Duodenal mucosa (tissue), 2 donors: ENCODE data around the gene PIK3CB.

Experiments used
- H3K27ac ChIP-seq: one replicate; pipeline ENCODE4 v1.7.0; 2013; ENCODE audit warnings: low read depth, low read length
- H3K27me3 ChIP-seq, 2 donors: one replicate each; pipeline ENCODE4 v1.7.0; 2013; ENCODE audit warnings: low read length in 2 of 2, control low read depth in 1 of 2; ENCODE audit not compliant: insufficient read depth in 2 of 2, control insufficient read depth in 1 of 2
- H3K36me3 ChIP-seq, 2 donors: one replicate each; pipeline ENCODE4 v1.7.0; 2013; ENCODE audit warnings: low read length in 2 of 2, control low read depth in 1 of 2; ENCODE audit not compliant: insufficient read depth in 2 of 2, control insufficient read depth in 1 of 2
- H3K4me1 ChIP-seq, 2 donors: one replicate each; pipeline ENCODE4 v1.7.0; 2013; ENCODE audit warnings: low read length in 2 of 2, control low read depth in 1 of 2; ENCODE audit not compliant: insufficient read depth in 2 of 2, control insufficient read depth in 1 of 2
- H3K4me3 ChIP-seq, 2 donors: one replicate each; pipeline ENCODE4 v1.7.0; 2013; ENCODE audit warnings: low read length in 2 of 2, low read depth in 1 of 2
- H3K9ac ChIP-seq, 2 donors: one replicate each; pipeline ENCODE4 v1.7.0; 2013; ENCODE audit warnings: low read length in 2 of 2, low read depth in 1 of 2
- H3K9me3 ChIP-seq, 2 donors: one replicate each; pipeline ENCODE4 v1.7.0; 2013; ENCODE audit warnings: low read length in 2 of 2, control low read depth in 1 of 2; ENCODE audit not compliant: control insufficient read depth in 1 of 2

PIK3CB gene

DNA sequence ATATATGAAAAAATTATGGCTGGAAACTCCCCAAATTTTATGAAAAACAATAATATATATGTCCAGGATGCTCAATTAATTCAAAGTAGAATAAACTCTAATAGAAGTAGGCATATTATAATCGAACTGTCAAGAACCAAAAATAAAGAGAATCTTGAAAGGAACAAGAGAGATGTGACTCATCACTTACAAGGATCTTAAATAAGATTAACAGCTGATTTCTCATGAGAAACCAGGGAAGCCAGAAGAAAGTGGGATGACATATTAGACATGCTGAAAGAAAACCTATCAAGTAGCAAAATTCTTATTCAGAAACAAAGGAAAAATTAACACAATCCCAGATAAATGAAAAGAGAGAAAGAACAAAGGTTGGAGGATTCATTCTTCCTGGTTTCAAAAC, 159.3 kb downstream of the PIK3CB start:
- peaks cover 5 to 12% of the 10 kb centered on the region in 2 donors for H3K36me3 ChIP-seq
- H3K9me3 ChIP-seq, result peaks cover 0 to 13% of the 10 kb centered on the region in 2 donors
- H3K4me3 ChIP-seq, result no peak overlapping the region
- no peak overlapping the region for H3K9ac ChIP-seq
- peaks cover 13 to 24% of the 10 kb centered on the region in 2 donors for H3K4me1 ChIP-seq
- H3K27ac ChIP-seq, result no peak overlapping the region
- no peaks in the 10 kb centered on the region for H3K27me3 ChIP-seq

DNA sequence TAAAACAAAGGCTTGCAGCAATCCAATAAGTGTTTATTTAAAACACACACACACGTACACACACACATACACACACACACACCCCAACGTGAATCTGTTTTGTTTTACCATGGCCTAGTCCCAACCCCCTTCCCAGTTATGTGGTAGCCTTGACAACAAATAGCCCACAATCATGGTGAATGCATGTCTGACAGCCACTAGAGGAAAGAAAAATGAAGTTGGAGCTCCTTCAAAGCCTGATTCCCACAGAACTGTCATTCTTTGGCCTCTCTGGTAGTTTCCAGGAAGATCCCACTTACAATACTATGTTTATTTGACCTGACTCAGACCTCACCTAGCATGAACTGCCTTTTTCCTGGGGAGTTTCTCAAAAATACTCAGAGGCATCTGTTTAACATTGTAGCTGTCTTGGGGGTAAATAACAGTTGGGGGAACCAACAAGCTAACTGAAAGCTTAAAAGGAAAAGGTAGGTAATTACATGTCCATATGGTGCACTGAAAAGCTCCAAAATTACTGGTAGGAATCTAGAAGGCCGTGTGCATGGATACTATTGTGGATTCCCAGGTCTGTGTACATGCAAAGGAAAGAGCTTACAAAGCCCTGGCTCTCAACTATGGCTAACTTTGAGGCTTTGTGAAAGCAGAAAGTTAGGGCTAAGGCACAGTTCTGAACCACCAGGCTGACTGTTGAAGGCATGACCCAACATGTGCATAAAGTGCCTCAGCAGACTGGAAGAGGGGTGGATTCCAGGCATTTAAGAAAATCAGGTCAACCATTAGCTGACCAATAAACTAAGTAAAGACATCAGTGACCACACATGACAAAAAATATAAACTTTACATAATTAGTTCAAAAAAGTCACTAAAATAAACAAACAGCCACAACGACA, 160.8 kb downstream of the PIK3CB start:
- H3K27ac ChIP-seq, result no peak overlapping the region
- H3K27me3 ChIP-seq, result no peaks in the 10 kb centered on the region
- H3K9ac ChIP-seq, result no peak overlapping the region
- peaks cover 5 to 12% of the 10 kb centered on the region in 2 donors for H3K36me3 ChIP-seq
- H3K4me1 ChIP-seq, result peaks cover 17 to 39% of the 10 kb centered on the region in 2 donors
- H3K4me3 ChIP-seq, result no peak overlapping the region
- peaks cover 0 to 13% of the 10 kb centered on the region in 2 donors for H3K9me3 ChIP-seq

DNA sequence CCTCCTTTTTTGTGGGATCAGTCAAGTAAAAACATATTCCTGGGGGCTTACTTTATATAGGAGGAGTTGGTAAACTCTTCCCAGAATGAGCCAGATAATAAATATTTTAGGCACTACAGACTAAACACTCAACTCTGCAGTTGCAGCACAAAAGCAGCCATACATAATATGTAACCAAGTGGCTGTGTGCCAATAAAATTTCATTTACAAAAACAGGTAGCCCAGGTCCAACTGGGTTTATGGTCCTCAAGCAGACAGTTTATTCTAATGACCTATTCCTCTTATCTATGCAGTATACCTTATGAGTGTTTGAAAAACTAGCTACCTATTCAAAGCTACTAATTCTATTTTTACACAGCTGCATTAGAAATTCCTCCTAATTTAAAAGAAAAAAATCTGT, 164.3 kb downstream of the PIK3CB start:
- Histone ChIP-seq H3K9ac (no peak overlapping the region), H3K27ac (no peak overlapping the region), H3K9me3 (peaks cover 0 to 7% of the 10 kb centered on the region in 2 donors), H3K4me3 (no peak overlapping the region), H3K27me3 (no peaks in the 10 kb centered on the region), H3K4me1 (peaks cover 28 to 50% of the 10 kb centered on the region in 2 donors), H3K36me3 (peaks cover 5 to 8% of the 10 kb centered on the region in 2 donors)

DNA sequence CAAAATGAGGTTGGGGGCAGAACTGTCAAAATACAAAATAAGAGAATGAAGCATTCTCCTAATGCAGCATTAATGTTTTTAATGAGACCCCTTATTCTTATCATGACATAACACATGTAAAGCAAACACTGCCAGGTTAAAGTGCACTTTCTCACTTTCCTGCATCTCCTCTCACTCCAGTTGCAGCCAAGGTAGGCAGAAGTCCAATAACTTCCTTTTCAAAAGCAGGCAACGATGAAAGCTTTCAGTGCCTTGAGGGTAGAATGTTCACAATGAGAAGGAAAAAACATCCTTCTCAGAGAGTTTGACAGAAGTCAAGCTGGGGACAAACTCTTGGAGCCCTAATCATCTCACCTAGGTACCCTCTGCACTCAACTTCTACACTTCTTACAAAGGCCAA, 166.6 kb downstream of the PIK3CB start:
- Histone ChIP-seq H3K27me3 (no peaks in the 10 kb centered on the region), H3K4me3 (no peak overlapping the region), H3K9ac (no peak overlapping the region), H3K27ac (no peak overlapping the region), H3K36me3 (peaks cover 15 to 18% of the 10 kb centered on the region in 2 donors), H3K9me3 (no peaks in the 10 kb centered on the region), H3K4me1 (peaks cover 21 to 42% of the 10 kb centered on the region in 2 donors)

DNA sequence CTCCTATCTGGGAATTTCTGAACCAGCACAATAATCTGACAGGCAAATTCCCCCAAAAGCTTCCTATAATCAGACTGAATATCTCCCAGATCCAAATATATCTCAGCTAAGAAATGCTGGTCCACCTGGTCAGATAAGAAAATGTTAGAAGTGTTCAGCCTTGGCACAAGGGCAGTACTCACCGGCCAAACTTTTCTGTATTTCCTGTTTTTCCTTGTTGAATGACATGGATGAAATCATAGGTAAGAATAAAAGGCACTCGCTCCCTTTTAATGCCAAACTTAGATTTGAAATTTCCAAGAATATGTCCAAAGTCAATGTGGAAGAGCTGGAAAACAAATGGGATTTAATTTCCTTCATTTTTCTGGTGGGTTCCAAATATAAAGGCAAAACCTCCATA, 177.2 kb downstream of the PIK3CB start:
- H3K36me3 ChIP-seq, result peaks cover 10 to 53% of the 10 kb centered on the region in 2 donors
- H3K4me1 ChIP-seq, result no peaks in the 10 kb centered on the region
- no peak overlapping the region for H3K4me3 ChIP-seq
- no peaks in the 10 kb centered on the region for H3K9me3 ChIP-seq
- H3K27me3 ChIP-seq, result no peaks in the 10 kb centered on the region
- no peak overlapping the region for H3K9ac ChIP-seq
- no peak overlapping the region for H3K27ac ChIP-seq

DNA sequence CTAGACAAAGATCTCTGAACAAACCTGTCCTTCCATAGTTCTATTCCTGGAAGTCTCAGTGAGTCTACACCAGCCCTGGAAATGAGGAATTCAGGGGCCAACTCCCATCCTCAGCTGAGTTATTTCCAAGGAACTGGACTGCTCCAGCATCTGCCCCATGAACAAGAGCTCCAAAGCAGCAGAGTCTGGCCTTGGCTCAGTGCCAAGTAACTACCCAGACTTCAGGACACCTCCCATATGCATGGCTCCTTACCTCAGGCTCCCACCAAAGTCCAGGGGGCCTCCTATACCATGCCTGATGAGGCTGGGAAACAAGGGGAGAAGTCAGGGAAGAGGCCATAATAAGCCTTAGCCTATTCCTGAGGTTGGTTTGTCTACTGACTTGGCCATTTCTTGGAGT, 181.2 kb downstream of the PIK3CB start:
- H3K36me3 ChIP-seq, result peaks cover 22 to 60% of the 10 kb centered on the region in 2 donors
- H3K27ac ChIP-seq, result no peak overlapping the region
- H3K9ac ChIP-seq, result no peak overlapping the region
- no peak overlapping the region for H3K4me3 ChIP-seq
- H3K27me3 ChIP-seq, result no peaks in the 10 kb centered on the region
- H3K9me3 ChIP-seq, result peaks cover 8 to 11% of the 10 kb centered on the region in 2 donors
- no peaks in the 10 kb centered on the region for H3K4me1 ChIP-seq

DNA sequence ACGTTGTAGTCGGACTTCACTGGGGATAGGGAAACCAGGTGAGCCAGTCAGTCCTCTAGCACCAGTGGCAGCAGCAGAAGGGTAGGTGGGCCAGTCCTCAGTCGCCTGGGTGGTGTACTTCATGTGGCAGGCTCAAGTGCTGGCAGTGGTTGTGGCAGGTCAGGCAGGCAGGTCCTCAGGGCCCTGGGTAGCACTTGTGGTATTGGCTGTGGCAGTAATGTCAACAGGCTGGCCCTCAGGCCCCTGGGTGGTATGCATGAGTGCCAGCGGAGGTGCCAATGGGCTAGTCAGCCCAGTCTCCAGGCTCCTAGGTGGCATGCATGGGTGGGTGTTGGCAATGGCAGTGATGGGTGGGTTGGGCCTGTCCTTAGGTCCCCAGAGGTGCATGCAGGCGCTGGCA, 185.6 kb downstream of the PIK3CB start:
- H3K27ac ChIP-seq, result no peak overlapping the region
- H3K4me1 ChIP-seq, result no peaks in the 10 kb centered on the region
- H3K4me3 ChIP-seq, result no peak overlapping the region
- peaks cover 17 to 30% of the 10 kb centered on the region in 2 donors for H3K36me3 ChIP-seq
- H3K9me3 ChIP-seq, result peaks cover 13 to 21% of the 10 kb centered on the region in 2 donors
- H3K27me3 ChIP-seq, result no peaks in the 10 kb centered on the region
- no peak overlapping the region for H3K9ac ChIP-seq

DNA sequence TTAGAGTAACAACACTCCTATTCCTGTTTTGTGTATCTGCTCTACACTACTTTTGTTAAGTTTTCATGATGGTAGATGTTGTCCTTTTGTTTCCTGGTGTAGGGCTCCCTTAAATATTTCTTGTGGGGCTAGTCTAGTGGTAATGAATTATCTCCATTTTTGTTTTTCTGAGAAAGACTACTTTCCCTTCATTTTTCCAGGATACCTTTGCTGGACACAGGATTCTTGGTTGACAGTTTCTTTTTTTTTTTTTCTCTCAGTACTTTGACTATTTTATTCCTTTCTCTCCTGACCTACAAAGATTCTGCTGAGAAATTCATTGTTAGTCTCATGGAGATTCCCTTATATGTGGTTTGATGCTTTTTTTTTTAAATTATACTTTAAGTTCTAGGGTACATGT, 188.2 kb downstream of the PIK3CB start:
- Histone ChIP-seq H3K27me3 (no peaks in the 10 kb centered on the region), H3K4me3 (no peak overlapping the region), H3K27ac (no peak overlapping the region), H3K36me3 (peaks cover 17 to 20% of the 10 kb centered on the region in 2 donors), H3K9ac (no peak overlapping the region), H3K4me1 (no peaks in the 10 kb centered on the region), H3K9me3 (peaks cover 18 to 30% of the 10 kb centered on the region in 2 donors)

DNA sequence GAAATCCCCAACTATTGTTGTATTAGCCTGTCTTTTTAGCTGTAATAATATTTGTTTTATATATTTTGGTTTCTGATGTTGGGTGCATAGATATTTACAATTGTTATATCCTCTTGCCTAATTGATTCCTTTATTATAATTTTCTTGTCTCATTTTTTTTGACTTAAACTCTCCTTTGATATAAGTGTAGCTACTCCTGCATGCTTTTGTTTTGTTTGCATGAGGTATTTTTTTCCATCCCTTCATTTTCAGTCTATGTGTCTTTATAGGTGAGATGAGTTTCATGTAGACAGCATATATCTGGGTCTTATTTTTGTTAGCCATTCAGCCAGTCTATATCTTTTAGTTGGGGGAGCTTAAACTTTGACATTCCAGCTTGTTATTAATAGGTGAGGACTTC, 188.7 kb downstream of the PIK3CB start:
- no peak overlapping the region for H3K4me3 ChIP-seq
- H3K36me3 ChIP-seq, result peaks cover 17 to 20% of the 10 kb centered on the region in 2 donors
- H3K9ac ChIP-seq, result no peak overlapping the region
- no peaks in the 10 kb centered on the region for H3K4me1 ChIP-seq
- no peaks in the 10 kb centered on the region for H3K27me3 ChIP-seq
- no peak overlapping the region for H3K27ac ChIP-seq
- H3K9me3 ChIP-seq, result peaks cover 18 to 30% of the 10 kb centered on the region in 2 donors

DNA sequence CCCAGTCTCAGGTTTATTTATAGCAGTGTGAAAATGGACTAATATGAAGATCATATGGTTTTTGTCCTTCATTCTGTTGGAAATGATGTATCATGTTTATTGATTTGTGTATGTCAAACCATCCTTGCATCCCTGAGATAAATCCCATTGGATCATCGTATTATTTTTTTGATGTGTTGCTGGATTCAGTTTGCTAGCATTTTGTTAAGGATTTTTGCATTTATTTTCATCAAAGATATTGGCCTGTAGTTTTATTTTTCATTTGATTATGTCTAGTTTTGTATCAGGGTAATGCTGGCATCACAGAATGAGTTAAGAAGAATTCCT, 191.8 kb downstream of the PIK3CB start:
- no peaks in the 10 kb centered on the region for H3K4me1 ChIP-seq
- H3K4me3 ChIP-seq, result no peak overlapping the region
- H3K27me3 ChIP-seq, result no peaks in the 10 kb centered on the region
- H3K9me3 ChIP-seq, result peaks cover 10 to 19% of the 10 kb centered on the region in 2 donors
- H3K36me3 ChIP-seq, result no peaks in the 10 kb centered on the region
- H3K9ac ChIP-seq, result no peak overlapping the region
- no peak overlapping the region for H3K27ac ChIP-seq
